Activated naive CD4-positive, alpha-beta T cell treated with anti-CD3 and anti-CD28 coated beads for 36 hours (primary cell): Measurements from ENCODE around the gene CNTF. TPM values are rescaled to one million over a fixed set of nuclear protein-coding genes. Genes with fewer than 3 reads are reported as not detected.
"Not testable (repeated sequence)": the region's sequence is repeated elsewhere in the genome, so short reads cannot be mapped to it uniquely, and the experiment has no call there.

ENCODE experiments used
- CTCF ChIA-PET: fragments of 350-600 bp; sonication (Branson Sonifier 250); formaldehyde crosslinking; loops from one replicate; lab custom pipeline; 2021; ENCODE audit warnings: antibody characterized with exemption; lab: Charles Lee
- DNase-seq: peaks from one replicate; pipeline ENCODE4 v3.0.0-alpha.2; 2020
- H3K27ac Mint-ChIP-seq: one replicate; pipeline ENCODE4 v1.8.0; 2021; ENCODE audit warnings: mild to moderate bottlenecking, mixed read lengths
- H3K27me3 Mint-ChIP-seq: one replicate; pipeline ENCODE4 v1.8.0; 2021; ENCODE audit warnings: low read depth, mixed read lengths
- H3K36me3 Mint-ChIP-seq: one replicate; pipeline ENCODE4 v1.8.0; 2021; ENCODE audit warnings: low read depth, mixed read lengths
- H3K4me1 Mint-ChIP-seq: one replicate; pipeline ENCODE4 v1.8.0; 2021; ENCODE audit warnings: low read depth, mixed read lengths
- H3K4me3 Mint-ChIP-seq: one replicate; pipeline ENCODE4 v1.8.0; 2021; ENCODE audit warnings: mild to moderate bottlenecking, moderate library complexity, mixed read lengths
- H3K9me3 Mint-ChIP-seq: one replicate; pipeline ENCODE4 v1.8.0; 2021; ENCODE audit warnings: mixed read lengths
- intact Hi-C: fragments of 100-400 bp; cut with micrococcal nuclease; formaldehyde crosslinking; loops from one replicate; pipeline ENCODE4 v1.15.1; 2023
- total RNA-seq, 2 experiments: library from RNA; stranded (reverse); gene quantifications; one replicate each; pipeline ENCODE4 v1.2.3, GENCODE V29; 2021

Gene CNTF, protein sequence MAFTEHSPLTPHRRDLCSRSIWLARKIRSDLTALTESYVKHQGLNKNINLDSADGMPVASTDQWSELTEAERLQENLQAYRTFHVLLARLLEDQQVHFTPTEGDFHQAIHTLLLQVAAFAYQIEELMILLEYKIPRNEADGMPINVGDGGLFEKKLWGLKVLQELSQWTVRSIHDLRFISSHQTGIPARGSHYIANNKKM
- total RNA-seq, result 1 to 10 TPM in 1 of 2 experiments, under 1 TPM in 1; 0.77 to 1.1 TPM

DNA sequence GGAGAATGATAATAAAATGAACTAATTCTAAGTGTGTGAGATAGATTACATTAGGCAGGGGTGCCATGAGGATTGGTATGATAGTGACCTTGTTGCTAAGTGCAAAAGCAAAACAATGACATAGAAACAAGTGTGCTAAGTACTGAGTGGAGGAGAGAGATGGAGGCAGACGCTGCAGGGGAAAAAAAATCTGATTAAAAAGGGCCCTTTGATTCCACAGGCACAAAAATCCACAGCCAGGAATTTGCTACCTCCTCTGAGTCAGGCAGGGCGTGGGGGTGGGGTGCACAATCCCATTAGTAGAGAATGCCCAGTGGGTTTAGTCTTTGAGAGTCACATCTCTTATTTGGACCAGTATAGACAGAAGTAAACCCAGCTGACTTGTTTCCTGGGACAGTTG lies at the start of gene CNTF:
Gene CNTF, plus strand, starts transcription at position 322 of the 400 bp plus-strand sequence. CDS start 88 bp downstream, outside the sequence.
- peaks cover 24% of the 10 kb centered on the region for H3K4me1 Mint-ChIP-seq
- DNase-seq, result no peak
- intact Hi-C loops, result no loop called here
- H3K9me3 Mint-ChIP-seq, result no peaks in the 10 kb centered on the region
- H3K4me3 Mint-ChIP-seq, result no peak within 1 kb of the TSS
- H3K36me3 Mint-ChIP-seq, result peaks cover 38% of the 10 kb centered on the region
- no peaks in the 10 kb centered on the region for H3K27me3 Mint-ChIP-seq
- CTCF ChIA-PET, result interaction anchor here (0.6 to 1.5 kb wide), 5 partner anchors 15 to 164 kb away, joined by 3 to 7 read pairs (median 3); no protein-coding TSS in a partner anchor
- peak within 1 kb of the TSS; percentile 53 for H3K27ac Mint-ChIP-seq

DNA sequence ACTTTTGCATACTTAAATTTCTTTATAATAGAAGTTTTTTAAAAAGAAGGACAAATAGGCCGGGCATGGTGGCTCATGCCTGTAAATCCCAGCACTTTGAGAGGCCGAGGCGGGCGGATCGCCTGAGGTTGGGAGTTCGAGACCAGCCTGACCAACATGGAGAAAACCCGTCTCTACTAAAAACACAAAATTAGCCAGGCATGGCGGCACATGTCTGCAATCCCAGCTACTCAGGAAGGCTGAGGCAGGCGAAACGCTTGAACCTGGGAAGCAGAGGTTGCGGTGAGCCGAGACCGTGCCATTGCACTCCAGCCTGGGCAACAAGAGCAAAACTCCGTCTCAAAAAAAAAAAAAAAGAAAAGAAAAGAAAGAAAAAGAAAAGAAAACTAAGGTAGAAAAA lies 49.6 kb upstream of the CNTF start:
- CTCF ChIA-PET, result interaction anchor here (0.6 to 1.6 kb wide), 6 partner anchors 21 to 916 kb away, joined by 3 to 15 read pairs (median 4); no protein-coding TSS in a partner anchor
- peaks cover 38% of the 10 kb centered on the region for H3K36me3 Mint-ChIP-seq
- peak; percentile 8 for DNase-seq
- peak overlapping the region; percentile 100 for H3K4me3 Mint-ChIP-seq
- peak overlapping the region; percentile 99 for H3K27ac Mint-ChIP-seq
- intact Hi-C loops, result loop anchor here (1.0 to 10.0 kb wide), 4 partner anchors 11 to 1242 kb away; partner anchors contain the start of gene MRPL16
- not testable (repeated sequence) for H3K9me3 Mint-ChIP-seq, H3K27me3 Mint-ChIP-seq
- H3K4me1 Mint-ChIP-seq, result peaks cover 61% of the 10 kb centered on the region

DNA sequence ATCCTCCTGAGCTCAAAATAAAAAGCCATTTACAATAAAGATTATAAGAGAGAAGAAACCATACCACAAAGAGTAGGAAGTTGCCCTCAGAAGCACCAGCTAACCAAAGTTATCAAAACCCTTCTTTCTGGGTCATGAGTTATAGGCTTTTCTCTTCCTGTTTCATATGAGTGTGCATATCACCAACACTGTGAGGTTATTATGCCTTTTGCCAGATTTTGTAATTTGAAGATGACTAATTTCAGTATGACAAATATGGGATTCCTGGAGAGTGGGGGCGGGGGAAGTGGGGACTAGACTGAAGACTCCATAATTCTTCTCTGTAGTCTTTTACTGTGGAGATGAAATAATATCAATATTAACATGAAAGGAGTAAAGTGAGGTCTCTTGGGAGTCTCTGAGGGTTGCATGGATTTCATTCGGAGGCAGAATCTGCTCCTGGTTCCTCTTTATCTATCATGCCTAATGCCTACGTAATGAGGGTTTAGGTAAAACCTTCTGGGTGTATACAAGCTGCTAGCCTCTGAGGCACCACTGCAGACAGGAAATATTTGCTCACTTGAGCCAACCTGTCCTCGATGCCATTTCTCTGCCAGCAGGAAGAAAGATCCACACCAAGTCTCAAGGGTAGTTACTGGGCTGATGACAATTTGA lies 48.9 kb upstream of the CNTF start:
- H3K9me3 Mint-ChIP-seq, result no peaks in the 10 kb centered on the region
- H3K4me1 Mint-ChIP-seq, result peaks cover 54% of the 10 kb centered on the region
- peak overlapping the region; percentile 99 for H3K27ac Mint-ChIP-seq
- no peaks in the 10 kb centered on the region for H3K27me3 Mint-ChIP-seq
- peak overlapping the region; percentile 100 for H3K4me3 Mint-ChIP-seq
- intact Hi-C loops, result loop anchor here (1.0 to 10.0 kb wide), 4 partner anchors 11 to 1241 kb away; partner anchors contain the start of gene MRPL16
- DNase-seq, result peak; percentile 87
- CTCF ChIA-PET, result interaction anchor here (0.6 to 1.6 kb wide), 8 partner anchors 10 to 82 kb away, joined by 3 to 15 read pairs (median 4); no protein-coding TSS in a partner anchor
- peaks cover 31% of the 10 kb centered on the region for H3K36me3 Mint-ChIP-seq

DNA sequence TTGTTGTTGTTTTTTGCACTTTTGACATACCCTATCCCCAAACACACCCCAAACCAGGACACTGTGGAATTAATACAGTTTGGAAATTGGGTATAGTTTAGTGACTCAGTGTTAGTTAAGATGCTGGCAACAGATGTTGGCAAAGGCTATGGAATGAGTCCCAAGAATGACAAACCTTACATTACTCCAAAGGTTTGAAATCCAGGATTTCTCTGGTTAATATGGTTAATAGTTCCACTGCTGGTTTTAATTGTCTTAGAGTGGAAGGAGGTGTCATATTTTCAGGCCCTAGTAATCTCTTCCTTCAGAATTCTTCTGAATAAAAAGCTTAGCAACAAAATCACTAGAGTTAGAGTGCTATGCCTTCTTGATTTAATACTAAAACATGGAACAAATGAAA lies 47.6 kb upstream of the CNTF start:
- H3K27me3 Mint-ChIP-seq, result no peaks in the 10 kb centered on the region
- H3K36me3 Mint-ChIP-seq, result peaks cover 25% of the 10 kb centered on the region
- peak overlapping the region; percentile 100 for H3K4me3 Mint-ChIP-seq
- H3K27ac Mint-ChIP-seq, result peak overlapping the region; percentile 99
- intact Hi-C loops, result loop anchor here (5.0 to 10.0 kb wide), 3 partner anchors 152 to 1240 kb away; partner anchors contain the start of gene MRPL16
- no peak for DNase-seq
- peaks cover 46% of the 10 kb centered on the region for H3K4me1 Mint-ChIP-seq
- CTCF ChIA-PET, result interaction anchor here (1.3 to 3.3 kb wide), 3 partner anchors 11 to 55 kb away, joined by 3 to 48 read pairs (median 7); no protein-coding TSS in a partner anchor
- H3K9me3 Mint-ChIP-seq, result no peaks in the 10 kb centered on the region

DNA sequence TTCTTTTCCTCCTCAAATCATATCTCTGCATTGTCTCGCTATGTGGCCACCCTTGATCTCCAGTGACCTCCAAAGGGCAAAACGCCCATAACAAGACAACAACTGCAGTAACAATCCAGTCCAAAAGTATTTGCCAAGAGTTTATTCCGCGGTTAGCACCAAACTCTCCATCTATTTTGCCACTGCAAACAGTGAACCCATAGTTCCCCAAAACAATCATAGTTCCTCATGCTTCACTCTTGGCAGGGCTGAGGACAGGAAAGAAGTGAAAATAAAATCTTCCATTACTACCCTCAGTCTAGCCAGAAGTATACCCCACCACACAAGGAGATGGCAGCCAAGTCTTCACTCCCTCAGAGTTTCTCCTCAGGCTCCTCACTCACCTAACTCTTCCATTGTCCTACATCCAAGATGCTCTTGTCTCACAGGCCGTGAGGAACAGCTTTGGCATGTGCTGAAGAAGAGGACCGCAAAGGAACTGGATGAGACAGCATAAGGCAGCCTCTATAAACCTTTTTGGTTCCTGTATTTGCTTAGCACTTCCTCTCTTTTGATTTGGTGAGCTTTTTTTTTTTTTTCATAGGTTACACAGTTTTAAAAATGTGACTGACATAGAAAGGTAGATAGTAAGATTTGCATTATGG lies 47.0 kb upstream of the CNTF start, which contains the start of gene LPXN:
Gene LPXN, minus strand, starts transcription at position 480 of the 644 bp plus-strand sequence. Its CDS starts 84 bp downstream, at position 396.
- H3K36me3 Mint-ChIP-seq, result peaks cover 24% of the 10 kb centered on the region
- CTCF ChIA-PET, result interaction anchor here (0.7 to 3.3 kb wide), 13 partner anchors 8 to 311 kb away, joined by 3 to 48 read pairs (median 5); no protein-coding TSS in a partner anchor
- peak within 1 kb of the TSS; percentile 99 for H3K27ac Mint-ChIP-seq
- intact Hi-C loops, result loop anchor here (2.0 to 10.0 kb wide), 5 partner anchors 152 to 1239 kb away; partner anchors contain the start of gene MRPL16
- H3K4me3 Mint-ChIP-seq, result peak within 1 kb of the TSS; percentile 100
- H3K9me3 Mint-ChIP-seq, result no peaks in the 10 kb centered on the region
- DNase-seq, result peak; percentile 72
- H3K27me3 Mint-ChIP-seq, result no peaks in the 10 kb centered on the region
- peaks cover 44% of the 10 kb centered on the region for H3K4me1 Mint-ChIP-seq

DNA sequence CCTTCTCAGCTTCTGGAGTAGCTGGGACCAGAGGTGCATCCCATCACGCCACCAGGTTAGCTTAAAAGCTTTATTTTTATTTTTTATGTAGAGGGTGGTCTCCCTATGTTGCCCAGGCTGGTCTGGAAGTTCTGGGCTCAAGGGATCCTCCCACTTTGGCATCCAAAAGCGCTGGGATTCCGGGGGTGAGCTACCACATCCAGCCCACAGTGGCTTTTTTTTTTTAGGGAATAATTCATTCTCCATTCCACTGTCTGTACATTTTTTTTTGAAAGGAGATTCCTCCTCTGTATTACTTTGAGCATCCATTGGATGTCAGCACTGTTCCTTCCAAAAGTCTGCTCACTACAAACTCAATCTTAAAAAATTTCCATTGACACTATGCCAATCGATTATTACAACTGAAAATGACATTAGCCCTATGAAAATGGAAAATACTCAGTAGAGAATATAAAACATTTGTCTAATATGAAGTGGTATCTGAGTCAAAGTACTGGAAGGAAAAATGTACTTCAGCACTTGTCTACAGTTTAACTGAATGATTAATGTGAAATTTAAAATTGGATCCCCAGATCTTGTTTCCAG lies 45.5 kb upstream of the CNTF start:
- no peak for DNase-seq
- CTCF ChIA-PET, result interaction anchor here (0.6 to 3.3 kb wide), 25 partner anchors 10 to 817 kb away, joined by 3 to 48 read pairs (median 4); no protein-coding TSS in a partner anchor
- Mint-ChIP-seq H3K4me1 (peaks cover 46% of the 10 kb centered on the region), H3K4me3 (peak overlapping the region; percentile 100), H3K9me3 (no peaks in the 10 kb centered on the region), H3K27ac (peak overlapping the region; percentile 99), H3K27me3 (no peaks in the 10 kb centered on the region), H3K36me3 (peaks cover 21% of the 10 kb centered on the region)
- intact Hi-C loops, result loop anchor here (1.0 to 10.0 kb wide), 11 partner anchors 44 to 1238 kb away; partner anchors contain the start of gene MRPL16

DNA sequence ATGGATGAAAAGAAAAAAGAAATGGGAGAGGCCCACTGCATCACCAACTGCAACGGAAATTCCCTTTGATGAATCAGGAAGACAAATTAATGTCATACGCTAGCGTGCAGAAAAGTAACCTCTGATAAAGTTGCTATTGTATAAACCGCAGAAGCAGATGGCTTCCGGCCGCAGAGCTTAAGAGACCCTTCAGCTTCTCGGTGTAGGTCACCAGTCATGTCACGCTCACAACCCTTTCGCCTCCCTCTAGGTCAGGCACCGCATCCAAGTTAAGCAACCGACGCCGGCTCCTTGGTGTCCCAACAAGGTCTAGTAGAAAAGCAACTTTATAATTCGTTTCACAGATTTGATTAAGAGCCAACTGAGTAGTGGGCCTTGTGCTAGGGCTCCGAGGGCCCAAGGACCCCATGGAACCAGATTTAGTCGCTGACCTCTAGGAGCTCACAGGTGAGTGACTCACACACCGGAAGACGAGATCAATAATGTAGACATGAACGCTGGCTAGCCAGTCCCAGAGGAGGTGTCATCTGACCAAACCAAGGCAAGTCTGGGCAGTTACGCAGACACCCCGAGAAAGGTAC lies 44.8 kb upstream of the CNTF start:
- no peaks in the 10 kb centered on the region for H3K27me3 Mint-ChIP-seq
- CTCF ChIA-PET, result interaction anchor here (0.6 to 3.3 kb wide), 9 partner anchors 10 to 818 kb away, joined by 3 to 48 read pairs (median 7); no protein-coding TSS in a partner anchor
- H3K9me3 Mint-ChIP-seq, result no peaks in the 10 kb centered on the region
- peak overlapping the region; percentile 99 for H3K27ac Mint-ChIP-seq
- H3K36me3 Mint-ChIP-seq, result peaks cover 21% of the 10 kb centered on the region
- peak; percentile 87 for DNase-seq
- intact Hi-C loops, result loop anchor here (1.0 to 10.0 kb wide), 26 partner anchors 44 to 1253 kb away; partner anchors contain the start of genes CLP1, FAM111B, MED19 and MRPL16
- H3K4me3 Mint-ChIP-seq, result peak overlapping the region; percentile 100
- peaks cover 49% of the 10 kb centered on the region for H3K4me1 Mint-ChIP-seq

DNA sequence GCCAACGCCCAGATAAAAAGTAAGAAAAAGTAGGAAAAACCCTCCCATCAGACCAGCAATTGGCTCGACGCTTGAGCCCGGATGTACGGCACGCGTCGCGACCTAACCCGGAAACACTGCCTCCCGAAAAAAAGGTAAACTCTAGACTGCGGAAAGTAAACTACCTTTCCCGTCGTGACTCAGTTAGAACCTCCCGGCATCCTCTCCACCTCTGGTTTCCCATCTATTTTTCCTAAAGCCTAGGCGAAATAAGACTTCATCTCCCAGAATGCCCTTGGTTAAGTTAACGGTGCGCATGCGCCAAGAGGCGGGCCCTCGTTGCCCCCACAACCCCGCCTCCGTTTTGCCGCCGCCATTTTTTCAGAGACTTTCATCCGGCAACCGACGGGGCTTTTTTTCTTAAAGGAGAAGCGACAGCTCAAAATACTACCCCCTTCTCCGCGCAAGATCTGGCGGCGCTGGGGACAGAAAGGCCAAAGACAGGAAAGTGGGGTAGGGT lies 44.3 kb upstream of the CNTF start:
- DNase-seq, result peak; percentile 95
- H3K4me3 Mint-ChIP-seq, result peak overlapping the region; percentile 100
- CTCF ChIA-PET, result interaction anchor here (1.3 to 3.3 kb wide), 5 partner anchors 11 to 52 kb away, joined by 3 to 48 read pairs (median 13); no protein-coding TSS in a partner anchor
- intact Hi-C loops, result loop anchor here (1.0 to 10.0 kb wide), 18 partner anchors 149 to 1253 kb away; partner anchors contain the start of genes CLP1, FAM111B, MED19 and MRPL16
- no peaks in the 10 kb centered on the region for H3K9me3 Mint-ChIP-seq
- H3K27me3 Mint-ChIP-seq, result no peaks in the 10 kb centered on the region
- peaks cover 21% of the 10 kb centered on the region for H3K36me3 Mint-ChIP-seq
- peak overlapping the region; percentile 99 for H3K27ac Mint-ChIP-seq
- H3K4me1 Mint-ChIP-seq, result peaks cover 52% of the 10 kb centered on the region

DNA sequence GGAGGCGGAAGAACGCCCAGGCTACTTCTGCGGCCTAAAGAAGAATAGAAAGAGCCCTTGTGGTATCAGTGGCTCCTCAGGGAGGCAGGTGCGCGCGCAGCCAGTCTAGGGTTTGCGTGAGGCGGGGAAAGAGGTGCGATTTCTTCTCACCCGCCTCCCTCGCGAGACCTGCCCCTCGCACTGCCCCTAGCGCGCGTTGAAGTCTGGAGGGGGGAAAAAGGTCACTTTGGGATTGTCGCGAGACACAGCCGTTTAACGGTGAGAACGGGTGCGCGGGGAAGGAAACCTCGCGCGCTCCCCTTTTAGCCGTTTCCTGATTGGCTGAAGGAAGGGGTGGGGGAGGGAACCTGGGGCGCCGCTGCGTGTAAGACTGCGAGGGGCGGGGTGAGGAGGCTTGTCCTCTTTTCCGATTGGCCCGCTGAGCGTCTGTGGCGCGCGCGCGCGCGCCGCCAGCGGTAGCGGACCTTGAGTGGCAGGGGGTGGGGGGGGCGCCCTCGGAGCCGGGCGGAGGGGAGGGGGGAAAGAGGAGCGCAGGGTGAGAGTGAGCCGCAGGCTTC lies 43.8 kb upstream of the CNTF start, which contains the start of gene ZFP91:
Gene ZFP91, plus strand, starts transcription at position 429 of the 557 bp plus-strand sequence. CDS start 219 bp downstream, outside the sequence.
- peak within 1 kb of the TSS; percentile 100 for H3K4me3 Mint-ChIP-seq
- H3K27ac Mint-ChIP-seq, result peak within 1 kb of the TSS; percentile 99
- H3K4me1 Mint-ChIP-seq, result peaks cover 50% of the 10 kb centered on the region
- CTCF ChIA-PET, result interaction anchor here (1.3 to 3.1 kb wide), 4 partner anchors 11 to 53 kb away, joined by 3 to 23 read pairs (median 9); no protein-coding TSS in a partner anchor
- peaks cover 20% of the 10 kb centered on the region for H3K36me3 Mint-ChIP-seq
- no peaks in the 10 kb centered on the region for H3K27me3 Mint-ChIP-seq
- no peaks in the 10 kb centered on the region for H3K9me3 Mint-ChIP-seq
- DNase-seq, result peak; percentile 98
- intact Hi-C loops, result loop anchor here (1.0 to 10.0 kb wide), 19 partner anchors 14 to 1254 kb away; partner anchors contain the start of genes CLP1, FAM111B, MED19 and MRPL16
